ENCODE data around the gene RBP3.

DNA sequence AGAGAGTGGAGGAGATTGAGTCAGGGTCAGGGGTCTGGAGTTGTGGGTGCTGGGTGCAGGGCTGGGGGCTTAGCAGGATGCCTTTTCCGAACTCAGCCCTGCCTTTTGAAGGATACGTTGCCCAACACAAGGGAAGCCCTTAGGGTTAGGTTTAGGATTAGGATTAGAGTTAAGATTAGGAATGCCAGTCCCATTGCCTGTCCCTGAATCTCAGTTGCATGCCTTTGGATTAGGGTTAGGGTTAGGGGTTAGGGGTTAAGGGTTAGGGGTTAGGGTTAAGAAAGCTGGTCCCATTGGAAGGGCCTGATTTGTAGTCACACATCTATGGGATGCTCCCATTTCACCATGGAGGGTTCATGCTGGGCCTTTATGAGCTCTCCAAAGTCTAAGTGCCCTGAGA is 56.8 kb downstream of the RBP3 start:
- TF ChIP-seq, protein P1, sequence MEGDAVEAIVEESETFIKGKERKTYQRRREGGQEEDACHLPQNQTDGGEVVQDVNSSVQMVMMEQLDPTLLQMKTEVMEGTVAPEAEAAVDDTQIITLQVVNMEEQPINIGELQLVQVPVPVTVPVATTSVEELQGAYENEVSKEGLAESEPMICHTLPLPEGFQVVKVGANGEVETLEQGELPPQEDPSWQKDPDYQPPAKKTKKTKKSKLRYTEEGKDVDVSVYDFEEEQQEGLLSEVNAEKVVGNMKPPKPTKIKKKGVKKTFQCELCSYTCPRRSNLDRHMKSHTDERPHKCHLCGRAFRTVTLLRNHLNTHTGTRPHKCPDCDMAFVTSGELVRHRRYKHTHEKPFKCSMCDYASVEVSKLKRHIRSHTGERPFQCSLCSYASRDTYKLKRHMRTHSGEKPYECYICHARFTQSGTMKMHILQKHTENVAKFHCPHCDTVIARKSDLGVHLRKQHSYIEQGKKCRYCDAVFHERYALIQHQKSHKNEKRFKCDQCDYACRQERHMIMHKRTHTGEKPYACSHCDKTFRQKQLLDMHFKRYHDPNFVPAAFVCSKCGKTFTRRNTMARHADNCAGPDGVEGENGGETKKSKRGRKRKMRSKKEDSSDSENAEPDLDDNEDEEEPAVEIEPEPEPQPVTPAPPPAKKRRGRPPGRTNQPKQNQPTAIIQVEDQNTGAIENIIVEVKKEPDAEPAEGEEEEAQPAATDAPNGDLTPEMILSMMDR (IDR thresholded peaks at IDR 0.05): no peak
- no peak for TF ChIP-seq POLR2A (IDR thresholded peaks at IDR 0.05)

Measured in heart left ventricle (tissue), 13 donors.